Cardiac muscle cell (in vitro differentiated cells and primary cell): ENCODE data around the gene MTRF1L. TPM values are rescaled to one million over a fixed set of nuclear protein-coding genes. Genes with fewer than 3 reads are reported as not detected.

ENCODE experiments used
- DNase-seq, 2 donors: peaks; one replicate each; pipeline versions ENCODE4 v3.0.0 to v3.0.0-alpha.2; 2010 to 2017; ENCODE audit warnings: low read depth in 1 of 2, low spot score in 1 of 2
- H3K27ac ChIP-seq: fragments of 200-600 bp; sonication (generic); 2 replicates; pipeline ENCODE4 v1.5.1; 2016
- H3K27me3 ChIP-seq: fragments of 200-600 bp; sonication (generic); 2 replicates; pipeline ENCODE4 v1.6.0; 2016; ENCODE audit warnings: control low read depth
- H3K36me3 ChIP-seq: fragments of 200-600 bp; sonication (generic); 2 replicates; pipeline ENCODE4 v1.5.1; 2016; ENCODE audit warnings: control low read depth
- H3K4me1 ChIP-seq: fragments of 200-600 bp; sonication (generic); 2 replicates; pipeline ENCODE4 v1.8.1; 2017; ENCODE audit warnings: low read depth, mild to moderate bottlenecking, mixed run types
- H3K4me3 ChIP-seq: fragments of 200-600 bp; sonication (generic); 2 replicates; pipeline ENCODE4 v1.5.1; 2016; ENCODE audit warnings: mild to moderate bottlenecking
- H3K9me3 ChIP-seq: fragments of 200-600 bp; sonication (generic); 2 replicates; pipeline ENCODE4 v1.5.1; 2017; ENCODE audit warnings: low read depth, mild to moderate bottlenecking, control low read depth
- CTCF ChIP-seq: IDR thresholded peaks from 2 replicates; pipeline ENCODE4 v1.5.1; 2012; ENCODE audit warnings: low read depth, mild to moderate bottlenecking, low read length
- polyA plus RNA-seq: library from polyadenylated mRNA; unstranded; fragments of >200 nt; fragmentation: Nextera tagmentation; extraction: Ambion mirVana; gene quantifications from 2 replicates; pipeline ENCODE4 v1.2.1, GENCODE V29; 2016
- total RNA-seq: library from RNA; depleted of rRNA; stranded (reverse); fragments of >200 nt; gene quantifications from 2 replicates; pipeline ENCODE4 v1.2.3, GENCODE V29; 2016

MTRF1L gene
- total and polyA plus RNA-seq, 2 experiments from 2014 or later, result 20.0 to 26.0 TPM

DNA sequence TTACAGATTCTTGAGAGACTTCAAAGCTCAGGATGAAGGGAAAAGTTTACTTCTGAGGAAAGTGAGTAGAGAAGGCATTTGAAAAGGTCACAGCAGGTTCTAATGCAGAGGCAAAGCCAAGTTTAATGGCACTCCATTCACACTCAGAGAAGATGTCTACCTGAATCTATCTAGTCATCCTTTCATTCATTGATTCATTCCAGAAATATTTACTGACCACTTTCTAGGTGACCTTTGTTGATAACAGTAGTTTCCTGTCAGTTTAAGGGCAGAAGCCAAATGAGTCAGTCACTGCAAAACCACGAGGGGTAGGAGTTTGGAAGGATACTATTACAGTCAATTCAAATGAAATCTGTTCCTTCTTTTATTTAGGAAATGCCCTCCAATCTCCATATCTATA is 50.5 kb downstream of the MTRF1L start:
- Histone ChIP-seq H3K27ac (no peak overlapping the region), H3K4me1 (no peaks in the 10 kb centered on the region), H3K27me3 (no peaks in the 10 kb centered on the region), H3K4me3 (no peak overlapping the region), H3K36me3 (no peaks in the 10 kb centered on the region), H3K9me3 (no peaks in the 10 kb centered on the region)
- no peak for TF ChIP-seq CTCF
- peak in 1 of 2 donors; percentile 28 for DNase-seq

- DNase-seq, result no peak
- TF ChIP-seq CTCF, result no peak
- Histone ChIP-seq H3K4me3 (no peak overlapping the region), H3K27ac (no peak overlapping the region), H3K27me3 (no peaks in the 10 kb centered on the region), H3K36me3 (no peaks in the 10 kb centered on the region), H3K4me1 (no peaks in the 10 kb centered on the region), H3K9me3 (no peaks in the 10 kb centered on the region)
These were observed 52.3 kb downstream of the MTRF1L start for GRCh38 chr6:152950240-152950639.

- H3K4me1 ChIP-seq, result no peaks in the 10 kb centered on the region
- H3K27ac ChIP-seq, result no peak overlapping the region
- no peaks in the 10 kb centered on the region for H3K9me3 ChIP-seq
- no peaks in the 10 kb centered on the region for H3K27me3 ChIP-seq
- peak; percentile 64 for TF ChIP-seq CTCF
- no peaks in the 10 kb centered on the region for H3K36me3 ChIP-seq
- peak; percentile 60 to 68 for DNase-seq
- H3K4me3 ChIP-seq, result no peak overlapping the region
These were observed 54.2 kb downstream of the MTRF1L start for GRCh38 chr6:152948150-152948768.

- H3K36me3 ChIP-seq, result no peaks in the 10 kb centered on the region
- H3K27me3 ChIP-seq, result no peaks in the 10 kb centered on the region
- TF ChIP-seq CTCF, result no peak
- H3K4me3 ChIP-seq, result no peak overlapping the region
- no peak overlapping the region for H3K27ac ChIP-seq
- no peaks in the 10 kb centered on the region for H3K4me1 ChIP-seq
- H3K9me3 ChIP-seq, result no peaks in the 10 kb centered on the region
- no peak for DNase-seq
These were observed 55.5 kb downstream of the MTRF1L start for GRCh38 chr6:152946995-152947394.

DNA sequence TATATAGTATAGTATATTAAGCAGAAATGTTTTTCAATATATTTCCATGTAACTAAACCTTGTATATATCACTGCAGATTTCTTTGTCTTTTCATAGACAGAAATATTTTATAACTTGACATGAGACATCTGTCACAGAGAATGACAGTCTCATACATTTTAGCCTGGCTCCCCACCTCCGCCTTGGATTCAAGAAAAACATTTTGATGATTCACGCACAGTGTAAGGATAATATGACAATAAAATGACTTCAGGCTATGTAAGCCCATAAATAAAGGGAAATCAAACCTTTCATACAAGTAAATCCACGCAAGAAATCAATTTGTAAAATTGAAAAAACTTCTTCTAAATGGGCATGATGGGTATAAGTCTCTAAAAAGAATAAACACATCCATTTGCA is 56.0 kb downstream of the MTRF1L start:
- Histone ChIP-seq H3K9me3 (no peaks in the 10 kb centered on the region), H3K4me3 (no peak overlapping the region), H3K36me3 (no peaks in the 10 kb centered on the region), H3K27me3 (no peaks in the 10 kb centered on the region), H3K27ac (no peak overlapping the region), H3K4me1 (no peaks in the 10 kb centered on the region)
- TF ChIP-seq CTCF, result no peak
- no peak for DNase-seq
